Prostate gland (tissue), 2 donors: ENCODE results near the gene CORO1A.

ENCODE experiments used
- POLR2A ChIP-seq: fragments of 450-650 bp; IDR thresholded peaks from one replicate; pipeline ENCODE4 v1.6.1; 2016; ENCODE audit warnings: antibody characterized with exemption, mild to moderate bottlenecking
- POLR2AphosphoS5 ChIP-seq: sonication (generic); formaldehyde crosslinking; IDR thresholded peaks from one replicate; pipeline ENCODE4 v1.6.1; 2017; ENCODE audit warnings: antibody characterized with exemption
- TF ChIP-seq, protein P1 (sequence below), 4 experiments: fragments of 200-600 bp in 2 of 4; fragments of 450-650 bp in 2 of 4; sonication (generic) in 2 of 4; IDR thresholded peaks; 1 replicate in 3 of 4; 2 replicates in 1 of 4; pipeline ENCODE4 v1.5.1; 2016 to 2019; ENCODE audit warnings: antibody characterized with exemption in 4 of 4, mild to moderate bottlenecking in 2 of 4, moderate library complexity in 2 of 4

DNA sequence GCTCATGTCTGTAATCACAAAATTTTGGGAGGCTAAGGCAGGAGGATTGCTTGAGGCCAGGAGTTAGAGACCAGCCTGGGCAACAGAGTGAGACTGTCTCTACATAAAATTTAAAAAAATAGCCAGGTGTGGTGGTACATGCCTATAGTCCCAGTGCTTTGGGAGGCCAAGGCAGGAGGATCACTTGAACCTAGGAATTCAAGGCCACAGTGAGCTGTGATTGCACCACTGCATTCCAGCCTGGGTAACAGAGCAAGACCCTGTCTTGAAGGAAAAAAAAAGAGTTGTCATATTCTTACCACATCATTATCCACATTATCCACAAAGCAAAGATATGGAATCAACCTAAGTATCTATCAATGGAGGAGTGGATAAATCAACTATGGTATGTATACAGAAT is 39.4 kb upstream of the CORO1A start:
- TF ChIP-seq, protein P1, sequence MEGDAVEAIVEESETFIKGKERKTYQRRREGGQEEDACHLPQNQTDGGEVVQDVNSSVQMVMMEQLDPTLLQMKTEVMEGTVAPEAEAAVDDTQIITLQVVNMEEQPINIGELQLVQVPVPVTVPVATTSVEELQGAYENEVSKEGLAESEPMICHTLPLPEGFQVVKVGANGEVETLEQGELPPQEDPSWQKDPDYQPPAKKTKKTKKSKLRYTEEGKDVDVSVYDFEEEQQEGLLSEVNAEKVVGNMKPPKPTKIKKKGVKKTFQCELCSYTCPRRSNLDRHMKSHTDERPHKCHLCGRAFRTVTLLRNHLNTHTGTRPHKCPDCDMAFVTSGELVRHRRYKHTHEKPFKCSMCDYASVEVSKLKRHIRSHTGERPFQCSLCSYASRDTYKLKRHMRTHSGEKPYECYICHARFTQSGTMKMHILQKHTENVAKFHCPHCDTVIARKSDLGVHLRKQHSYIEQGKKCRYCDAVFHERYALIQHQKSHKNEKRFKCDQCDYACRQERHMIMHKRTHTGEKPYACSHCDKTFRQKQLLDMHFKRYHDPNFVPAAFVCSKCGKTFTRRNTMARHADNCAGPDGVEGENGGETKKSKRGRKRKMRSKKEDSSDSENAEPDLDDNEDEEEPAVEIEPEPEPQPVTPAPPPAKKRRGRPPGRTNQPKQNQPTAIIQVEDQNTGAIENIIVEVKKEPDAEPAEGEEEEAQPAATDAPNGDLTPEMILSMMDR (IDR thresholded peaks at IDR 0.05), result no peak
- TF ChIP-seq POLR2AphosphoS5, result no peak
- TF ChIP-seq POLR2A, result no peak
